PC-3 (cell line): ENCODE measurements around the gene IL3. TPM values are rescaled to one million over a fixed set of nuclear protein-coding genes. Genes with fewer than 3 reads are reported as not detected.

Experiments used
- ATAC-seq: fragments of 200-7000 bp; cut with Tn5 transposase; 2 replicates; pipeline ENCODE4 v1.9.1; 2020; ENCODE audit warnings: mild to moderate bottlenecking, moderate library complexity
- BruUV-seq: library from RNA; stranded (reverse); fragments of 400-500 nt; replicated peaks from 2 replicates; lab custom pipeline; 2021; lab: Mats Ljungman, UMichigan
- CTCF ChIA-PET: fragments of 300-600 bp; sonication (Branson Sonifier 250); formaldehyde crosslinking; loops from one replicate; lab custom pipeline; 2022; ENCODE audit warnings: antibody characterized with exemption; lab: Charles Lee
- POLR2A ChIA-PET: fragments of 300-600 bp; sonication (Branson Sonifier 250); formaldehyde crosslinking; loops from one replicate; lab custom pipeline; 2022; ENCODE audit warnings: antibody characterized with exemption; ENCODE audit not compliant: unreplicated experiment; lab: Charles Lee
- DNase-seq: peaks from one replicate; pipeline ENCODE4 v3.0.0-alpha.2; 2015
- H2AFZ ChIP-seq: fragments of 300-600 bp; sonication (generic); 2 replicates; pipeline ENCODE4 v1.6.0; 2016; ENCODE audit warnings: antibody characterized with exemption, low read length
- H3F3A ChIP-seq: fragments of 300-600 bp; sonication (generic); one replicate; pipeline ENCODE4 v1.6.0; 2017; ENCODE audit warnings: antibody characterized with exemption, low read length, control low read depth, mild to moderate bottlenecking; ENCODE audit not compliant: unreplicated experiment
- H3K27ac ChIP-seq: fragments of 300-600 bp; sonication (generic); 2 replicates; pipeline ENCODE4 v1.5.1; 2016; ENCODE audit warnings: mild to moderate bottlenecking, low read length
- H3K27me3 ChIP-seq: fragments of 300-600 bp; sonication (generic); 2 replicates; pipeline ENCODE4 v1.6.1; 2016; ENCODE audit warnings: low read length, mixed read lengths
- H3K36me3 ChIP-seq: fragments of 300-600 bp; sonication (generic); 2 replicates; pipeline ENCODE4 v1.6.1; 2016; ENCODE audit warnings: low read depth, mixed run types, low read length, mixed read lengths
- H3K4me1 ChIP-seq: fragments of 300-600 bp; sonication (generic); 2 replicates; pipeline ENCODE4 v1.5.1; 2016; ENCODE audit warnings: low read length; ENCODE audit not compliant: insufficient read depth
- H3K4me2 ChIP-seq: fragments of 300-600 bp; sonication (generic); 2 replicates; pipeline ENCODE4 v1.6.0; 2016; ENCODE audit warnings: low read length
- H3K4me3 ChIP-seq: fragments of 300-600 bp; sonication (generic); 2 replicates; pipeline ENCODE4 v1.5.1; 2016; ENCODE audit warnings: mild to moderate bottlenecking, low read length, mixed read lengths
- H3K79me2 ChIP-seq: fragments of 300-600 bp; sonication (generic); 2 replicates; pipeline ENCODE4 v1.6.1; 2017; ENCODE audit warnings: low read length, mixed read lengths
- H3K9ac ChIP-seq: fragments of 300-600 bp; sonication (generic); 2 replicates; pipeline ENCODE4 v1.6.0; 2016; ENCODE audit warnings: mild to moderate bottlenecking, low read length
- H3K9me2 ChIP-seq: fragments of 300-600 bp; sonication (generic); replicated peaks from 2 replicates; pipeline ENCODE4 v1.6.1; 2016; ENCODE audit warnings: mixed run types, low read length, mixed read lengths
- H3K9me3 ChIP-seq: fragments of 300-600 bp; sonication (generic); 2 replicates; pipeline ENCODE4 v1.6.1; 2016; ENCODE audit warnings: low read length, mixed read lengths
- H4K20me1 ChIP-seq: fragments of 300-600 bp; sonication (generic); 2 replicates; pipeline ENCODE4 v1.6.1; 2016; ENCODE audit warnings: low read length, mixed read lengths
- EZH2 ChIP-seq: fragments of 300-600 bp; sonication (generic); IDR thresholded peaks from one replicate; pipeline ENCODE4 v1.6.1; 2017; ENCODE audit warnings: antibody characterized with exemption, mild to moderate bottlenecking, low read length; ENCODE audit not compliant: unreplicated experiment
- EZH2phosphoT487 ChIP-seq: fragments of 300-600 bp; sonication (generic); IDR thresholded peaks from 2 replicates; pipeline ENCODE4 v1.6.1; 2018; ENCODE audit warnings: mild to moderate bottlenecking, antibody characterized with exemption, low read length, borderline replicate concordance
- intact Hi-C: fragments of 100-400 bp; cut with micrococcal nuclease; formaldehyde crosslinking; loops from 2 replicates; pipeline ENCODE4 v1.9.0; 2023
- total RNA-seq: library from RNA; depleted of rRNA; stranded (reverse); fragments of >200 nt; gene quantifications from 2 replicates; pipeline ENCODE4 v1.2.3, GENCODE V29; 2014
- TF ChIP-seq, protein P1 (sequence below): fragments of 300-600 bp; sonication (generic); conservative IDR thresholded peaks from 2 replicates; pipeline ENCODE4 v1.5.1; 2017; ENCODE audit warnings: antibody characterized with exemption, low read depth, mild to moderate bottlenecking, low read length

IL3 gene
- total RNA-seq, 1 experiment from 2014 or later, result not detected

DNA sequence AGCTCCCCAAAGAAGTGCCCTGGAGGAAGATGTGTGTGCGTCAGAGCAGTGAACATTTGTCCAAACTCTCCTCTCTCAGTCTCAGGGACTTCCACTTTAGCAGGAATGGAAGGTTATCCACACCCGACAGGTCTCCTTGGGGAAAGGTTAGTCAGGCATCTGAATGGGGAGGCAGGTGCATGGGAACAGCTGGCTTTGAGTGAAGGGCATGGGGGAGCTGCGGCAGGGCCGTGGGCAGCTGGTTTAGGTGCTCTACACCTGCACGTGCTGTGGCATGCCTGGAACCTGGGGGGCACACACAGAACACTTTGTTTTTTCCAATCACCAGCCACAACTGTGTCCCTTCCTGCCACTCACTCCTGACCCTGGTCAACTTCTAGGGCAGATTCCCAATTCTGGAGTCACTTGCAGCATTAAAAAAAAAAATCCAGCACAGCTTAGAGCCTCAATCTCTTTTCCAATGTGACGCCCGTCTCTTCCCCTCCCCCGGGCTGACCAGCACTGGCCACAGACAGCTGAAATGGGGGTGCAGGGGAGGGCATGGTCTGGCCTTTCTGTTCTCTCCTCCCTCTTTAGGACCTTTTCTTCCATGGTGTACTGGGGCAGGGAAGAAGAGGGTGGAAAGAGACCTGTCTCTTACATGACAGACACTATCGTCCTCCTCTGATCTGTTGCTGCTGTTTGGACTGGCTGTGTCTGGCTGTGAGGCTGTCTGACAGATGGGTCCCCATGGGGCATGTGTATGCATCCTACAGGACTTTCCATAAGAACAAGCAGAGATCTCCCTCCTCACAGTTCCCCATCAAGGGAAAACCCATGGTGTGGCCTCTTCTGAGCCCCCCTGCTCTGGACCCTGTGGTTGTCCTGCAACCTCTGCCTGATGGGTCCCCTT lies 9.5 kb upstream of the IL3 start:
- DNase-seq (no peak), ATAC-seq (no peak)
- Histone ChIP-seq H3F3A (no peaks in the 10 kb centered on the region), H3K79me2 (no peaks in the 10 kb centered on the region), H3K9me3 (no peaks in the 10 kb centered on the region), H2AFZ (no peak overlapping the region), H3K4me2 (no peak overlapping the region), H3K4me3 (no peak overlapping the region), H3K36me3 (no peaks in the 10 kb centered on the region), H3K9me2 (no peaks in the 10 kb centered on the region), H3K27me3 (no peaks in the 10 kb centered on the region), H4K20me1 (no peaks in the 10 kb centered on the region), H3K27ac (no peak overlapping the region), H3K9ac (no peak overlapping the region), H3K4me1 (no peaks in the 10 kb centered on the region)
- TF ChIP-seq EZH2phosphoT487 (no peak), EZH2 (no peak)
- TF ChIP-seq, protein P1, sequence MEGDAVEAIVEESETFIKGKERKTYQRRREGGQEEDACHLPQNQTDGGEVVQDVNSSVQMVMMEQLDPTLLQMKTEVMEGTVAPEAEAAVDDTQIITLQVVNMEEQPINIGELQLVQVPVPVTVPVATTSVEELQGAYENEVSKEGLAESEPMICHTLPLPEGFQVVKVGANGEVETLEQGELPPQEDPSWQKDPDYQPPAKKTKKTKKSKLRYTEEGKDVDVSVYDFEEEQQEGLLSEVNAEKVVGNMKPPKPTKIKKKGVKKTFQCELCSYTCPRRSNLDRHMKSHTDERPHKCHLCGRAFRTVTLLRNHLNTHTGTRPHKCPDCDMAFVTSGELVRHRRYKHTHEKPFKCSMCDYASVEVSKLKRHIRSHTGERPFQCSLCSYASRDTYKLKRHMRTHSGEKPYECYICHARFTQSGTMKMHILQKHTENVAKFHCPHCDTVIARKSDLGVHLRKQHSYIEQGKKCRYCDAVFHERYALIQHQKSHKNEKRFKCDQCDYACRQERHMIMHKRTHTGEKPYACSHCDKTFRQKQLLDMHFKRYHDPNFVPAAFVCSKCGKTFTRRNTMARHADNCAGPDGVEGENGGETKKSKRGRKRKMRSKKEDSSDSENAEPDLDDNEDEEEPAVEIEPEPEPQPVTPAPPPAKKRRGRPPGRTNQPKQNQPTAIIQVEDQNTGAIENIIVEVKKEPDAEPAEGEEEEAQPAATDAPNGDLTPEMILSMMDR, result no peak
- intact Hi-C loops, result no loop called here
- CTCF ChIA-PET, result no interaction called here
- POLR2A ChIA-PET, result no interaction called here
- BruUV-seq, result no TSS peak

DNA sequence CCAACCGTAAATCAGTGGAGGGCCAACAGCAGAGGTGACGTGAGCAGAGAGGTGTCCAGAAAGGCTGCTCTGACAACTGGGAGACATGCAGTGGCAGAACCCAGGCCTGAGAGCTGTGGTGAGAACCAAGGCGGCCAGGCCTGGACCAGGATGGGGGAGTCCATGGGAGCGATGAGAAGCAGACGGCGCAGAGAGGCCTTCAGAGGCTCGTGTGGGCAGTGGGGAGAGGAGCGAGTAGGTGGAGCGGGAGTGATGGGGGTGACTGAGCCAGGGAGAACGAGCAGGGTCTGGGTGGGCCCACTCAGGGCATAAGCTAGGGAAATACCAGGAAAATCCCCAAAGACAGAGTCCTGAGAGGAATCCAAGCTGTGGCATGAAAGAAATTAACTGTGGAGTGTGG lies 7.9 kb upstream of the IL3 start:
- H3K36me3 ChIP-seq, result no peaks in the 10 kb centered on the region
- DNase-seq, result no peak
- H3F3A ChIP-seq, result no peaks in the 10 kb centered on the region
- H4K20me1 ChIP-seq, result no peaks in the 10 kb centered on the region
- H3K4me3 ChIP-seq, result no peak overlapping the region
- no peak for ATAC-seq
- H3K27ac ChIP-seq, result no peak overlapping the region
- BruUV-seq, result no TSS peak
- CTCF ChIA-PET, result interaction anchor here (0.5 kb wide), 1 partner anchor 242 kb away, joined by 3 read pairs; no protein-coding TSS in a partner anchor
- TF ChIP-seq, protein P1, result no peak
- TF ChIP-seq EZH2phosphoT487, result no peak
- TF ChIP-seq EZH2, result no peak
- H3K4me2 ChIP-seq, result no peak overlapping the region
- no peak overlapping the region for H3K9ac ChIP-seq
- H3K9me3 ChIP-seq, result no peaks in the 10 kb centered on the region
- no peak overlapping the region for H2AFZ ChIP-seq
- intact Hi-C loops, result no loop called here
- H3K4me1 ChIP-seq, result no peaks in the 10 kb centered on the region
- H3K79me2 ChIP-seq, result no peaks in the 10 kb centered on the region
- POLR2A ChIA-PET, result no interaction called here
- H3K27me3 ChIP-seq, result no peaks in the 10 kb centered on the region
- H3K9me2 ChIP-seq, result no peaks in the 10 kb centered on the region

DNA sequence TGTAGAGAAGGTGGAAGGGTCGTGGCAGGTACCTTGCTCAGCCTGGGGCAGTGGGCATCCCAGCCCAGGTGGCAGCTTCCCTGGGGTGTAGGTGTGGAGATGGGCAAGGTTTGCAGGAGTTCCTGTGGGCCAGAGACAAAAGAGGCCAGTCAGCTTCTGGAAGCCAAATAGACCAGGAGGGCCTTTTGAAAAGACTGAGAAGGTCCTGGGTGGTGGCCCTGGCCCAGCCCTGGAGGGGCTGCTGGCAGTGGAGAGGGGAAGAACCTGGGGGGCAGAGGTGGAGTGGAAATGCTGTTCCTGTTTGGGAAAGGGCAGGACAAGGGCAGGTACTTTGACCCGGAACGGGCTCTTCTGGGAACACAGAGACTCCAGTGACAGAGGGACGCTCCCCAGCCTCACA lies 7.0 kb upstream of the IL3 start:
- CTCF ChIA-PET, result no interaction called here
- no peaks in the 10 kb centered on the region for H3K9me2 ChIP-seq
- BruUV-seq, result no TSS peak
- H3F3A ChIP-seq, result no peaks in the 10 kb centered on the region
- no peak overlapping the region for H2AFZ ChIP-seq
- H3K4me2 ChIP-seq, result no peak overlapping the region
- no peak overlapping the region for H3K9ac ChIP-seq
- POLR2A ChIA-PET, result no interaction called here
- no peaks in the 10 kb centered on the region for H3K9me3 ChIP-seq
- H4K20me1 ChIP-seq, result no peaks in the 10 kb centered on the region
- no peaks in the 10 kb centered on the region for H3K79me2 ChIP-seq
- H3K4me1 ChIP-seq, result no peaks in the 10 kb centered on the region
- intact Hi-C loops, result no loop called here
- no peak for ATAC-seq
- no peaks in the 10 kb centered on the region for H3K36me3 ChIP-seq
- no peaks in the 10 kb centered on the region for H3K27me3 ChIP-seq
- DNase-seq, result no peak
- no peak overlapping the region for H3K27ac ChIP-seq
- no peak for TF ChIP-seq EZH2phosphoT487
- no peak for TF ChIP-seq EZH2
- TF ChIP-seq, protein P1, result no peak
- no peak overlapping the region for H3K4me3 ChIP-seq
